Tibial artery (tissue), 4 donors: ENCODE measurements around the gene PHKG2.

Source experiments
- DNase-seq, 2 donors: peaks; one replicate each; pipeline ENCODE4 v3.0.0-alpha.2; 2019
- H3K27ac ChIP-seq, 2 donors: fragments of 200-600 bp; sonication (generic) in 1 of 2; 1 replicate in 1 of 2; 2 replicates in 1 of 2; pipeline ENCODE4 v1.5.1; 2018 to 2019; ENCODE audit warnings: mild to moderate bottlenecking in 1 of 2
- H3K27me3 ChIP-seq, 2 donors: fragments of 200-600 bp; sonication (generic) in 1 of 2; one replicate each; pipeline versions ENCODE4 v1.5.1 to v1.6.0; 2016 to 2019
- H3K36me3 ChIP-seq, 3 donors: fragments of 200-600 bp; sonication (generic) in 2 of 3; one replicate each; pipeline ENCODE4 v1.5.1; 2016 to 2019; ENCODE audit warnings: mild to moderate bottlenecking in 2 of 3
- H3K4me1 ChIP-seq, 4 donors: fragments of 200-600 bp; sonication (generic) in 2 of 4; 1 replicate in 3 of 4; 2 replicates in 1 of 4; pipeline ENCODE4 v1.5.1; 2016 to 2019
- H3K4me3 ChIP-seq, 2 donors: fragments of 200-600 bp; sonication (generic) in 1 of 2; 1 replicate in 1 of 2; 2 replicates in 1 of 2; pipeline ENCODE4 v1.5.1; 2018 to 2019; ENCODE audit warnings: mild to moderate bottlenecking in 2 of 2
- H3K9me3 ChIP-seq, 3 donors: fragments of 200-600 bp; sonication (generic) in 1 of 3; one replicate each; pipeline ENCODE4 v1.5.1; 2016 to 2019
- CTCF ChIP-seq, 2 experiments: fragments of 200-600 bp in 1 of 2; fragments of 450-650 bp in 1 of 2; IDR thresholded peaks; one replicate each; pipeline ENCODE4 v1.5.1; 2017 to 2019; ENCODE audit warnings: antibody characterized with exemption in 2 of 2, mild to moderate bottlenecking in 1 of 2, moderate library complexity in 1 of 2
- intact Hi-C: fragments of 100-400 bp; cut with DNase I; formaldehyde crosslinking; loops from one replicate; pipeline ENCODE4 v1.15.0; 2023; ENCODE audit warnings: low total_unique reads

Gene PHKG2

GRCh38 chr16:30767767-30768465, 19.7 kb downstream of the PHKG2 start:
- DNase-seq = no peak
- intact Hi-C loops = no loop called here
- peaks cover 0 to 20% (median 14%) of the 10 kb centered on the region in 4 donors for H3K4me1 ChIP-seq
- H3K36me3 ChIP-seq = peaks cover 90 to 97% (median 95%) of the 10 kb centered on the region in 3 donors
- H3K4me3 ChIP-seq = no peak overlapping the region
- no peaks in the 10 kb centered on the region for H3K27me3 ChIP-seq
- TF ChIP-seq CTCF (IDR thresholded peaks at IDR 0.05) = no peak
- no peaks in the 10 kb centered on the region for H3K9me3 ChIP-seq
- no peak overlapping the region for H3K27ac ChIP-seq

- no peaks in the 10 kb centered on the region for H3K27me3 ChIP-seq
- intact Hi-C loops = no loop called here
- no peak for TF ChIP-seq CTCF (IDR thresholded peaks at IDR 0.05)
- no peaks in the 10 kb centered on the region for H3K9me3 ChIP-seq
- no peak overlapping the region for H3K4me3 ChIP-seq
- H3K36me3 ChIP-seq = peaks cover 95 to 100% (median 96%) of the 10 kb centered on the region in 3 donors
- H3K27ac ChIP-seq = no peak overlapping the region
- no peak for DNase-seq
- peaks cover 0 to 12% (median 6%) of the 10 kb centered on the region in 4 donors for H3K4me1 ChIP-seq
Measured at GRCh38 chr16:30768583-30769181, 20.5 kb downstream of the PHKG2 start.

- Histone ChIP-seq H3K4me1 (peaks cover 0 to 9% (median 2%) of the 10 kb centered on the region in 4 donors), H3K9me3 (no peaks in the 10 kb centered on the region), H3K27ac (no peak overlapping the region), H3K27me3 (no peaks in the 10 kb centered on the region), H3K36me3 (peaks cover 90 to 100% (median 91%) of the 10 kb centered on the region in 3 donors), H3K4me3 (no peak overlapping the region)
- TF ChIP-seq CTCF (IDR thresholded peaks at IDR 0.05) = no peak
- intact Hi-C loops = loop anchor here (2.0 kb wide), 1 partner anchor 75 kb away; no protein-coding TSS in a partner anchor
- DNase-seq = no peak
Measured at GRCh38 chr16:30769379-30770089, 21.3 kb downstream of the PHKG2 start.

- Histone ChIP-seq H3K27ac (no peak overlapping the region), H3K4me3 (no peak overlapping the region), H3K9me3 (no peaks in the 10 kb centered on the region), H3K27me3 (no peaks in the 10 kb centered on the region), H3K36me3 (peaks cover 68 to 78% (median 69%) of the 10 kb centered on the region in 3 donors), H3K4me1 (peaks cover 0 to 23% (median 13%) of the 10 kb centered on the region in 4 donors)
- no peak for DNase-seq
- intact Hi-C loops = loop anchor here (2.0 kb wide), 1 partner anchor 73 kb away; no protein-coding TSS in a partner anchor
- no peak for TF ChIP-seq CTCF (IDR thresholded peaks at IDR 0.05)
Measured at GRCh38 chr16:30771726-30772125, 23.5 kb downstream of the PHKG2 start.

- no peak overlapping the region for H3K27ac ChIP-seq
- peaks cover 48 to 57% (median 50%) of the 10 kb centered on the region in 3 donors for H3K36me3 ChIP-seq
- H3K27me3 ChIP-seq = no peaks in the 10 kb centered on the region
- intact Hi-C loops = no loop called here
- TF ChIP-seq CTCF (IDR thresholded peaks at IDR 0.05) = no peak
- peaks cover 0 to 28% (median 14%) of the 10 kb centered on the region in 4 donors for H3K4me1 ChIP-seq
- H3K4me3 ChIP-seq = no peak overlapping the region
- no peak for DNase-seq
- H3K9me3 ChIP-seq = no peaks in the 10 kb centered on the region
Measured at GRCh38 chr16:30773826-30774225, 25.6 kb downstream of the PHKG2 start.
